Measurements from ENCODE around the gene SGPP1. TPM values are rescaled to one million over a fixed set of nuclear protein-coding genes. Genes with fewer than 3 reads are reported as not detected.

Gene SGPP1
- total and polyA plus RNA-seq, 12 donors: 6.3 to 54.3 (median 24.1) TPM

DNA sequence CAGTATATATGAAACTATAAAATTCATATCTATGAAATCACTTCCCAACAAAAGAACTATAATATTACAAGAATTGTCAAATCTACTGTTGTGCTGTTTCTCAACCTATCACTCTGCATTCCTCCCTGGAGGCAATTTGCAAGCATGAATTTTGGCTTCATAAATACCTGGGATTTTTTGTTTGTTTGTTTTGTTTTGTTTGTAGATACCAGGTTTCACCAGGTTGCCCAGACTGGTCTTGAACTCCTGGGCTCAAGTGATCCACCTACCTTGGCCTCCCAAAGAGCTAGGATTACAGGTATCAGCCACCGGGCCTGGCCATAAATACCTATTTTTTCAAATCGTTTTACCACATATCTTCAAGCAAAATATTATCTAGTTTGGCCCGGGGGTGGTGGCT lies 38.7 kb downstream of the SGPP1 start:
- 85 to 98% (median 89%) methylated on average over 3 of the region's 3 CpGs for WGBS, 4 donors
- no peak for DNase-seq
- TF ChIP-seq, protein P1, sequence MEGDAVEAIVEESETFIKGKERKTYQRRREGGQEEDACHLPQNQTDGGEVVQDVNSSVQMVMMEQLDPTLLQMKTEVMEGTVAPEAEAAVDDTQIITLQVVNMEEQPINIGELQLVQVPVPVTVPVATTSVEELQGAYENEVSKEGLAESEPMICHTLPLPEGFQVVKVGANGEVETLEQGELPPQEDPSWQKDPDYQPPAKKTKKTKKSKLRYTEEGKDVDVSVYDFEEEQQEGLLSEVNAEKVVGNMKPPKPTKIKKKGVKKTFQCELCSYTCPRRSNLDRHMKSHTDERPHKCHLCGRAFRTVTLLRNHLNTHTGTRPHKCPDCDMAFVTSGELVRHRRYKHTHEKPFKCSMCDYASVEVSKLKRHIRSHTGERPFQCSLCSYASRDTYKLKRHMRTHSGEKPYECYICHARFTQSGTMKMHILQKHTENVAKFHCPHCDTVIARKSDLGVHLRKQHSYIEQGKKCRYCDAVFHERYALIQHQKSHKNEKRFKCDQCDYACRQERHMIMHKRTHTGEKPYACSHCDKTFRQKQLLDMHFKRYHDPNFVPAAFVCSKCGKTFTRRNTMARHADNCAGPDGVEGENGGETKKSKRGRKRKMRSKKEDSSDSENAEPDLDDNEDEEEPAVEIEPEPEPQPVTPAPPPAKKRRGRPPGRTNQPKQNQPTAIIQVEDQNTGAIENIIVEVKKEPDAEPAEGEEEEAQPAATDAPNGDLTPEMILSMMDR (IDR thresholded peaks at IDR 0.05): no peak
- no peak for TF ChIP-seq POLR2A (IDR thresholded peaks at IDR 0.05)
- Histone ChIP-seq H3K4me3 (no peak overlapping the region), H3K4me1 (replicated peaks in 1 of 2) (no peaks in the 10 kb centered on the region), H3K9me3 (replicated peaks in 1 of 3) (no peaks in the 10 kb centered on the region), H3K36me3 (replicated peaks in 1 of 2) (no peaks in the 10 kb centered on the region), H3K27ac (no peak overlapping the region), H3K27me3 (no peaks in the 10 kb centered on the region)
- intact Hi-C loops (cut with DNase I): no loop called here

DNA sequence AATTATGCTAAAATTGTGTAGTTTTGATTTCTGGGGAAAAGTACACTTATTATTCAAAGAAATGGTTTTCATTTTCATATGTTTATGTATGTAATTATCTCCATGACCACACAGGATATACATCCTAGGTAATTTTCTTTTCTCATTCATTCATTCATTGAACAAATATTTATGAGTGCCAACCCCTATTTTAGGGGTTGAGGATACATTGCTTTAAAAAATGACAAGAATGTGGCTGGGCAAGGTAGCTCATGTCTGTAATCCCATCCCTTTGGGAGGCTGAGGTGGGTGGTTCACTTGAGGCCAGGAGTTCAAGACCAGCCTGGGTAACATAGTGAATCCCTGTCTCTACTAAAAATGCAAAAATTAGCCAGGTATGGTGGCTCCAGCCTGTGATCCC lies 40.9 kb downstream of the SGPP1 start:
- TF ChIP-seq, protein P1 (IDR thresholded peaks at IDR 0.05): no peak
- TF ChIP-seq POLR2A (IDR thresholded peaks at IDR 0.05): no peak
- no peaks in the 10 kb centered on the region for H3K4me1 ChIP-seq (replicated peaks in 1 of 2)
- H3K9me3 ChIP-seq (replicated peaks in 1 of 3): no peaks in the 10 kb centered on the region
- no peak for DNase-seq
- H3K36me3 ChIP-seq (replicated peaks in 1 of 2): no peaks in the 10 kb centered on the region
- intact Hi-C loops (cut with DNase I): no loop called here
- no peak overlapping the region for H3K27ac ChIP-seq
- no peak overlapping the region for H3K4me3 ChIP-seq
- H3K27me3 ChIP-seq: no peaks in the 10 kb centered on the region

DNA sequence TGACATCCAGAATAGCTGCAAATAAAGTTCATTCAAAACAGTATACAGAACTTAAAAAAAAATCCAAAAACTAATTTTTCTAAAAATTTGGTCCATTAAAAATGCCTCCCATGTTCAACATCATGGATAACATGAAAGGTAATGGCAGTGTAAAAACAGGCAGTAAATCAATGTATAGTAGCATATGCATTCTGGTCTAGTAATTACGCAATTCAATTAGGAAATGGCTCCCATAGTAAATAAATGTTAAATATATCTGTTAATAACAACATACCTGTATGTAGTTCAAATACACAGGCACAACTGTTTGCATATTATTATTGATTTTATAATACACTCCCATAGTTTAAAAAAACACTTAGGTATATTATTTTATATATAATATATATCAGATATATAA lies 42.5 kb downstream of the SGPP1 start:
- DNase-seq: no peak
- WGBS, 4 donors: 92 to 100% (median 95%) methylated on average over 1 of the region's 1 CpG
- H3K36me3 ChIP-seq (replicated peaks in 1 of 2): no peaks in the 10 kb centered on the region
- no peak overlapping the region for H3K4me3 ChIP-seq
- H3K4me1 ChIP-seq (replicated peaks in 1 of 2): no peaks in the 10 kb centered on the region
- no peak overlapping the region for H3K27ac ChIP-seq
- no peaks in the 10 kb centered on the region for H3K27me3 ChIP-seq
- no peaks in the 10 kb centered on the region for H3K9me3 ChIP-seq (replicated peaks in 1 of 3)
- TF ChIP-seq POLR2A (IDR thresholded peaks at IDR 0.05): no peak
- TF ChIP-seq, protein P1 (IDR thresholded peaks at IDR 0.05): no peak
- intact Hi-C loops (cut with DNase I): no loop called here

DNA sequence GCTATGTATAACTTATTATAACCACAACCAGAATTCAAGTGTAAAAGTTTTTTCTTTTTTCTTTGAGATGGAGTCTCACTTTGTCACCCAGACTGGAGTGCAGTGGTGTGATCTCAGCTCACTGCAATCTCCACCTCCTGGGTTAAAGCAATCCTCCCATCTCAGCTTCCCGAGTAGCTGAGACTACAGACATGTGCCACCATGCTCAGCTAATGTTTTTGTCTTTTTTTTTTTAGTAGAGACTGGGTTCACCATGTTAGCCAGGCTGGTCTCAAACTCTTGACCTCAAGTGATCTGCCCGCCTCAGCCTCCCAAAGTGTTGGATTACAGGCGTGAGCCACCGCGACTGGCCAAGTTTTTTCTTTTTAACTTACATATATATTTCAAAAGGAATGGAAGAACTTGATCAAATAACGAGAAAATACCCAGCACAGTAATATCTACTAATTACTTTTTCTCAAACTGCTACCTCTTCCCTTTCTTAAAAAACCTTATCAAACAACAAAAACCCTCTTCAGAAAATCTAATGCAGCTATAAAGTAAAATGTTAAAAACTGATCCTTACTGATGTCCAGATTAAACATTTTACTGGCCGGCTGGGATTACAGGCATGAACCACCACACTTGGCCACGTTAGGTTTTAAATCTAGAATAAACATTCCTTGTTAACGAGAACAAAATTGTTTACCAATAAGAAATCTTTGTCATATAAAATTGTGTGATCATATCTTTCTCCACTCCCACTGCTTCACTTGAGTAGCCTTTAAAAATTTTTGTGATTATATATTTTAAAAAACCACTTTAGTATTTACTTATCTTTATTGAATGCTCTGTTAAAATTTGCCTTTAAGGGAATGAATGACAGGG lies 44.9 kb downstream of the SGPP1 start:
- H3K27ac ChIP-seq: no peak overlapping the region
- intact Hi-C loops (cut with DNase I): no loop called here
- 90 to 95% (median 92%) methylated on average over 9 of the region's 9 CpGs for WGBS, 4 donors
- TF ChIP-seq, protein P1 (IDR thresholded peaks at IDR 0.05): no peak
- no peak for TF ChIP-seq POLR2A (IDR thresholded peaks at IDR 0.05)
- no peaks in the 10 kb centered on the region for H3K36me3 ChIP-seq (replicated peaks in 1 of 2)
- H3K27me3 ChIP-seq: no peaks in the 10 kb centered on the region
- no peaks in the 10 kb centered on the region for H3K9me3 ChIP-seq (replicated peaks in 1 of 3)
- no peak for DNase-seq
- no peaks in the 10 kb centered on the region for H3K4me1 ChIP-seq (replicated peaks in 1 of 2)
- no peak overlapping the region for H3K4me3 ChIP-seq
